Endothelial cell (in vitro differentiated cells): ENCODE data around the gene NELFCD. TPM values are rescaled to one million over a fixed set of nuclear protein-coding genes. Genes with fewer than 3 reads are reported as not detected.

Experiments
- DNase-seq: peaks from one replicate; pipeline ENCODE4 v3.0.0; 2021; ENCODE audit warnings: low spot score
- H3K27ac Mint-ChIP-seq: one replicate; pipeline ENCODE4 v1.8.0; 2021; ENCODE audit warnings: mixed read lengths, inconsistent platforms; ENCODE audit not compliant: unreplicated experiment
- H3K27me3 Mint-ChIP-seq: one replicate; pipeline ENCODE4 v1.8.0; 2021; ENCODE audit warnings: mild to moderate bottlenecking, moderate library complexity, mixed read lengths, inconsistent platforms; ENCODE audit not compliant: unreplicated experiment
- H3K36me3 Mint-ChIP-seq: one replicate; pipeline ENCODE4 v1.8.0; 2021; ENCODE audit warnings: mild to moderate bottlenecking, low read depth, mixed read lengths, inconsistent platforms; ENCODE audit not compliant: unreplicated experiment
- H3K4me1 Mint-ChIP-seq: one replicate; pipeline ENCODE4 v1.8.0; 2021; ENCODE audit warnings: mild to moderate bottlenecking, mixed read lengths, inconsistent platforms; ENCODE audit not compliant: unreplicated experiment
- H3K4me3 Mint-ChIP-seq: one replicate; pipeline ENCODE4 v1.8.0; 2021; ENCODE audit warnings: mild to moderate bottlenecking, mixed read lengths, inconsistent platforms; ENCODE audit not compliant: unreplicated experiment
- H3K9me3 Mint-ChIP-seq: one replicate; pipeline ENCODE4 v1.8.0; 2021; ENCODE audit warnings: mixed read lengths, inconsistent platforms; ENCODE audit not compliant: unreplicated experiment
- CTCF ChIP-seq: fragments of 200-600 bp; sonication (generic); IDR thresholded peaks from one replicate; pipeline ENCODE4 v1.5.0; 2021; ENCODE audit warnings: antibody characterized with exemption; ENCODE audit not compliant: unreplicated experiment
- total RNA-seq: library from RNA; stranded (reverse); fragmentation: NEBNext Ultra II Directional; extraction: Animal tissue kit (Norgen Biotek cat#: 25700); gene quantifications from one replicate; pipeline ENCODE4 v1.2.1, GENCODE V29; 2021; ENCODE audit not compliant: unreplicated experiment

The NELFCD gene
- total RNA-seq, 1 donor from 2014 or later: 68.7 TPM

GRCh38 chr20:58973179-58973578 is 7.9 kb upstream of the NELFCD start:
- no peak for TF ChIP-seq CTCF
- no peaks in the 10 kb centered on the region for H3K4me1 Mint-ChIP-seq
- H3K27ac Mint-ChIP-seq: no peak overlapping the region
- H3K27me3 Mint-ChIP-seq: no peaks in the 10 kb centered on the region
- H3K9me3 Mint-ChIP-seq: peaks cover 4% of the 10 kb centered on the region
- H3K4me3 Mint-ChIP-seq: no peak overlapping the region
- no peak for DNase-seq
- no peaks in the 10 kb centered on the region for H3K36me3 Mint-ChIP-seq

GRCh38 chr20:58973866-58974265 is 7.2 kb upstream of the NELFCD start:
- Mint-ChIP-seq H3K27ac (no peak overlapping the region), H3K27me3 (no peaks in the 10 kb centered on the region), H3K4me3 (no peak overlapping the region), H3K36me3 (no peaks in the 10 kb centered on the region), H3K4me1 (no peaks in the 10 kb centered on the region), H3K9me3 (peaks cover 4% of the 10 kb centered on the region)
- no peak for TF ChIP-seq CTCF
- DNase-seq: no peak

- no peaks in the 10 kb centered on the region for H3K27me3 Mint-ChIP-seq
- H3K4me3 Mint-ChIP-seq: no peak overlapping the region
- DNase-seq: no peak
- no peaks in the 10 kb centered on the region for H3K36me3 Mint-ChIP-seq
- TF ChIP-seq CTCF: no peak
- no peak overlapping the region for H3K27ac Mint-ChIP-seq
- H3K4me1 Mint-ChIP-seq: no peaks in the 10 kb centered on the region
- peaks cover 4% of the 10 kb centered on the region for H3K9me3 Mint-ChIP-seq
These were observed 5.7 kb upstream of the NELFCD start for GRCh38 chr20:58975353-58975752.

DNA sequence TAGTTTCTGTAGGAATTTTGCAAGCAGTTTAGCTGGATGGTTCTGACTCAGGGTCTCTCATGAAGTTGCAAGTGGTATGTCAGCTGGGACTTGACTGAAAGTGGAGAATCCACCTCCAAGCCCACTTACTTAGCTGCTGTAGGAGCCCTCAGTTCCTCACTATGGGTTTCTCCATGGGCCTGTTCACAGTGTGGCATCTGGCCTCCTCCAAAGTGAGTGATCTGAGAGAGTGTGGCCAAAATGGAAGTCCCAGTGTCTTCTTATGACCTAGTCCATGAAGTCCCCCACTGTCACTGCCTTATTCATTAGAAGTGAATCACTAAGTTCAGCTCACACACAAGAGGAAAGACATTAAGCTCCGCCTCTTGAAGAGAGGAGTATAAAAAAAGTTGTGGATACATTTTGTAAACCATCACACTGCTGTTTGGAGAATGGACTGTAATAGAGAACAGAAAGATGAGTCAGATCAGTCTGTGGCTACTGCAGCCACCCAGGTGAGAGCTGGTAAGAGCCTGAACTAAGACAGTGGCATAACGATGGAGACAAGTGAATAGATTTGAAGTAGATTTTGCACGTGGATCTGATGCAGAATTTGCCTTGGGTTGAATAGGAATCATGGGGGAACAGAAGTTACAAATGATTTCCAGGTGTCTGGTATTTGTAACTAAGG is 4.9 kb upstream of the NELFCD start:
- DNase-seq: no peak
- no peak for TF ChIP-seq CTCF
- peaks cover 4% of the 10 kb centered on the region for H3K9me3 Mint-ChIP-seq
- H3K36me3 Mint-ChIP-seq: no peaks in the 10 kb centered on the region
- no peak overlapping the region for H3K27ac Mint-ChIP-seq
- no peaks in the 10 kb centered on the region for H3K27me3 Mint-ChIP-seq
- H3K4me1 Mint-ChIP-seq: no peaks in the 10 kb centered on the region
- no peak overlapping the region for H3K4me3 Mint-ChIP-seq

DNA sequence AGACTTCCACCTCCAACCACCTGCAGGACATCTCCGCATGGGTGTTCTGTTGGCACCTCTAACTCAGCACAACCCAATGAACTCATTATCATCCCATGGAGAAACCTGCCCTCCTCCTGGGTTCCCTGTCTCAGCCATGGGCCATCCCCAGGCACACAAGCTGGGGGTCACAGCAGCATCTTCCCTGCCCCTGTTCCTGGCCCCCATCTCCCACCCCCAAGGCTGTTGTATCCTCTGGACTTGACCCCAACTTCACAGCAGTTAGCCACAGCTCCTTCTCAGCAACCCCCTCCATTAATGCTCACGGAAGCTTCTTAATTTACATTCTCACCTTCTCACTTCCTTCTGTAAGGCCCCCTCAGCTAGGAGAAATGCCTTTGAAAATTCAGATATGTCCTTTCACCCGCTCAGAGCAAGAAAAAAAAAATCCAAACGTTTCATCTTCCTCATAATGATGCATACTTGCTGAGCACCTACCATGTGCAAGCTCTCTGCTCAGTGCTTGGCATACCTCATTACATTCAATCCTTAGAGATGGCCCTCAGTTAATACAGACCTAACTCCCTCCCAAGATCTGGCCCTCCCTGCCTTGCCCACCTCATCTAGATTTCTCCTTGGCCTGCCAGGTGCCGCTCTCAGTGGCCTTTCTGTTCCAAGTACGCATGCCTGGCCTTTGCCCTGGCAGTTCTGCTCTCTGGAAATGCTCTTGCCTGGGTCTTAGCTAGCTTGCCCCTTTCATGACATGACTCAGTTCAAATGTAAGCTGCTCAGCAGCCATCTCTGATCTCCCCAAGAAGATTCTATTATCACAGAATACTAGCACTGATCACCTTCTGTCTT is 2.5 kb upstream of the NELFCD start:
- Mint-ChIP-seq H3K27me3 (peaks cover 9% of the 10 kb centered on the region), H3K4me1 (peaks cover 10% of the 10 kb centered on the region), H3K36me3 (peaks cover 5% of the 10 kb centered on the region), H3K27ac (no peak overlapping the region), H3K9me3 (peaks cover 4% of the 10 kb centered on the region), H3K4me3 (no peak overlapping the region)
- no peak for TF ChIP-seq CTCF
- no peak for DNase-seq
